ENCODE measurements around the gene C1orf21.

DNA sequence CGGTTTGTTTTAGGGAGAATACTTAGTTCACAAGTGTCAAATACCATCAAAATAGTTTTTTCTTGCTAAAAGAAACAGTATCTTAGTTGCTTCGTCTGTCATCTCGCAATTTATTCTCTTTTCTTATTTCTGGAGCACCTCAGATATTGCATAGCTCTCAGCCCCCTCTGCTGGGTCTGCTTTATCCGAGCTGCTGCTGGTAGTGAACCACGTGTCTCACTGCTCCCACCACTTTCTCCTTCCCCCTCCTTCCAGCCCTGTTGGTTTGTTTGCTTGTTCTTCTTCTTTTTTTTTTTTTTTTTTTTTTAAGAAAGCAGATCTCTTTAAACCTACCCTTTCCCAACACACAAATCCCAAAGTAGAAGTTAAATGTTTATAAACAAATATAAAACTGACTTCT lies 197.0 kb downstream of the C1orf21 start:
- TF ChIP-seq CTCF (IDR thresholded peaks at IDR 0.05) = no peak
- TF ChIP-seq EZH2 (IDR thresholded peaks at IDR 0.05; ENCODE audit: borderline replicate concordance, insufficient read depth, low read depth, low read length, poor library complexity, severe bottlenecking) = no peak
